A549 (cell line): ENCODE results near the gene BLMH. TPM values are rescaled to one million over a fixed set of nuclear protein-coding genes. Genes with fewer than 3 reads are reported as not detected.

Source experiments
- ATAC-seq, 2 experiments: fragments of 200-7000 bp in 1 of 2; fragments of >200 bp in 1 of 2; cut with Nextera tagmentation in 1 of 2; cut with Tn5 transposase in 1 of 2; 3 replicates each; pipeline versions ENCODE4 v1.8.0 to v1.9.1; 2018 to 2020; ENCODE audit warnings: mild to moderate bottlenecking in 1 of 2, moderate library complexity in 1 of 2
- CTCF ChIA-PET: fragments of 300-600 bp; sonication (Branson Sonifier 250); formaldehyde crosslinking; extraction: SDS; loops from one replicate; lab custom pipeline; 2021; ENCODE audit warnings: antibody characterized with exemption, inconsistent platforms; lab: Yijun Ruan, JAX
- POLR2A ChIA-PET: fragments of 350-600 bp; formaldehyde crosslinking; extraction: SDS; loops from one replicate; lab custom pipeline; 2021; ENCODE audit warnings: antibody characterized with exemption, inconsistent platforms; lab: Yijun Ruan, JAX
- DNase-seq, 2 experiments: peaks; one replicate each; pipeline versions ENCODE4 v3.0.0 to v3.0.0-alpha.2; 2011 to 2016; ENCODE audit warnings: low read depth in 1 of 2, low spot score in 1 of 2
- FAIRE-seq: peaks from 2 replicates; lab custom pipeline; 2011; peaks lifted over from hg19 to GRCh38; lab: Jason Lieb, UNC
- H3K27ac ChIP-seq, 2 experiments: fragments of >200 bp; sonication (Bioruptor Twin); formaldehyde crosslinking; 3 replicates each; pipeline ENCODE4 v1.5.1; 2016 to 2017
- H3K4me1 ChIP-seq: fragments of >200 bp; sonication (Bioruptor Twin); formaldehyde crosslinking; 3 replicates; pipeline ENCODE4 v1.6.1; 2016
- H3K4me2 ChIP-seq: fragments of >200 bp; sonication (Bioruptor Twin); formaldehyde crosslinking; 3 replicates; pipeline ENCODE4 v1.6.1; 2016
- H3K4me3 ChIP-seq: fragments of >200 bp; sonication (Bioruptor Twin); formaldehyde crosslinking; 3 replicates; pipeline ENCODE4 v1.5.1; 2016
- H3K9me3 ChIP-seq: fragments of >200 bp; sonication (Bioruptor Twin); formaldehyde crosslinking; 3 replicates; pipeline ENCODE4 v1.6.1; 2016
- ATOH8 ChIP-seq: fragments of 250-450 bp; sonication (Bioruptor Pico); IDR thresholded peaks from 2 replicates; pipeline ENCODE4 v1.5.0; 2020; ENCODE audit warnings: low read depth, mild to moderate bottlenecking, moderate library complexity
- BCL3 ChIP-seq: fragments of >200 bp; sonication (Bioruptor Twin); formaldehyde crosslinking; IDR thresholded peaks from 3 replicates; pipeline ENCODE4 v1.6.1; 2016
- CBX8 ChIP-seq: fragments of 200-600 bp; sonication (generic); IDR thresholded peaks from 2 replicates; pipeline ENCODE4 v1.6.1; 2016
- E2F6 ChIP-seq: IDR thresholded peaks from 2 replicates; pipeline ENCODE4 v1.6.1; 2012; ENCODE audit warnings: low read depth, borderline replicate concordance
- FOSB ChIP-seq: fragments of 250-450 bp; sonication (Bioruptor Pico); IDR thresholded peaks from 2 replicates; pipeline ENCODE4 v1.5.0; 2020; ENCODE audit warnings: mild to moderate bottlenecking, moderate library complexity
- FOSL2 ChIP-seq, 2 experiments: fragments of 450-650 bp in 1 of 2; fragments of >200 bp in 1 of 2; sonication (Bioruptor Twin) in 1 of 2; formaldehyde crosslinking; IDR thresholded peaks; 2 replicates each; pipeline versions ENCODE4 v1.5.0 to v1.6.1; 2016 to 2020; ENCODE audit warnings: mild to moderate bottlenecking in 1 of 2, moderate library complexity in 1 of 2
- FOXS1 ChIP-seq: fragments of 250-450 bp; sonication (Bioruptor Pico); IDR thresholded peaks from 2 replicates; pipeline ENCODE4 v1.5.0; 2020; ENCODE audit warnings: mild to moderate bottlenecking, moderate library complexity
- GATA3 ChIP-seq: IDR thresholded peaks from 2 replicates; pipeline ENCODE4 v1.6.1; 2012; ENCODE audit warnings: borderline replicate concordance
- HOXA7 ChIP-seq: fragments of 250-450 bp; sonication (Bioruptor Pico); IDR thresholded peaks from 2 replicates; pipeline ENCODE4 v1.5.0; 2020; ENCODE audit warnings: mild to moderate bottlenecking, moderate library complexity
- JUNB ChIP-seq: fragments of >200 bp; sonication (Bioruptor Twin); formaldehyde crosslinking; IDR thresholded peaks from 2 replicates; pipeline ENCODE4 v1.6.1; 2016
- KDM5A ChIP-seq: fragments of 200-600 bp; sonication (generic); IDR thresholded peaks from 2 replicates; pipeline ENCODE4 v1.6.1; 2016; ENCODE audit warnings: antibody characterized with exemption, mild to moderate bottlenecking
- MAX ChIP-seq: IDR thresholded peaks from 2 replicates; pipeline ENCODE4 v1.6.1; 2012
- NR3C1 ChIP-seq: fragments of >200 bp; sonication (Bioruptor Twin); formaldehyde crosslinking; IDR thresholded peaks from 3 replicates; pipeline ENCODE4 v1.6.1; 2017
- PHF8 ChIP-seq: fragments of 200-600 bp; sonication (generic); IDR thresholded peaks from 2 replicates; pipeline ENCODE4 v1.6.1; 2016; ENCODE audit warnings: low read depth, mild to moderate bottlenecking, antibody characterized with exemption, moderate library complexity, borderline replicate concordance
- POLR2AphosphoS2 ChIP-seq: conservative IDR thresholded peaks from 2 replicates; pipeline ENCODE4 v1.6.1; 2012; ENCODE audit warnings: low read length, improper control_type of control experiment, inconsistent platforms
- RAD21 ChIP-seq, 2 experiments: fragments of >200 bp in 1 of 2; sonication (Bioruptor Twin) in 1 of 2; formaldehyde crosslinking in 1 of 2; IDR thresholded peaks in 1 of 2; conservative IDR thresholded peaks in 1 of 2; 2 replicates in 1 of 2; 3 replicates in 1 of 2; pipeline ENCODE4 v1.6.1; 2012 to 2018; ENCODE audit warnings: inconsistent platforms in 1 of 2
- RARB ChIP-seq: fragments of 250-450 bp; sonication (Bioruptor Pico); IDR thresholded peaks from 2 replicates; pipeline ENCODE4 v1.8.0; 2021; ENCODE audit warnings: mild to moderate bottlenecking, moderate library complexity
- RCOR1 ChIP-seq: fragments of 150-350 bp; IDR thresholded peaks from 2 replicates; pipeline ENCODE4 v1.6.1; 2014; ENCODE audit warnings: antibody characterized with exemption, low read length, low read depth
- RFX5 ChIP-seq: fragments of 450-650 bp; IDR thresholded peaks from 2 replicates; pipeline ENCODE4 v1.7.1; 2014; ENCODE audit warnings: antibody characterized with exemption, mild to moderate bottlenecking, moderate library complexity
- SREBF2 ChIP-seq: fragments of 450-650 bp; IDR thresholded peaks from 2 replicates; pipeline ENCODE4 v1.6.1; 2014; ENCODE audit warnings: mild to moderate bottlenecking, moderate library complexity
- TP53 ChIP-seq: fragments of 250-450 bp; sonication (Bioruptor Pico); IDR thresholded peaks from 2 replicates; pipeline ENCODE4 v1.5.0; 2021; ENCODE audit warnings: mild to moderate bottlenecking, moderate library complexity
- ZSCAN20 ChIP-seq: fragments of 250-450 bp; sonication (Bioruptor Pico); IDR thresholded peaks from 2 replicates; pipeline ENCODE4 v1.8.0; 2022; ENCODE audit warnings: mild to moderate bottlenecking, moderate library complexity
- WGBS: methylation state at CpG from one replicate; pipeline ENCODE4 v1.1.6; 2017; ENCODE audit errors: missing lambda C conversion rate; 5-methylcytosine and 5-hydroxymethylcytosine counted together
- polyA plus RNA-seq, 4 experiments: library from polyadenylated mRNA; depleted of rRNA in 3 of 4; stranded (reverse); fragments of >200 nt; fragmentation: RNase III in 1 of 4; extraction: RNeasy Plus Mini Kit Qiagen cat#74134 plus additional on column Dnase treatment in 1 of 4; gene quantifications; 2 replicates in 3 of 4; 3 replicates in 1 of 4; pipeline ENCODE4 v1.2.3, GENCODE V29; 2011 to 2017
- TF ChIP-seq, protein P1 (sequence below): fragments of >200 bp; sonication (Bioruptor Twin); formaldehyde crosslinking; IDR thresholded peaks from 3 replicates; pipeline ENCODE4 v1.5.1; 2016
- TF ChIP-seq, protein P2 (sequence below): fragments of 250-450 bp; sonication (Bioruptor Pico); IDR thresholded peaks from 2 replicates; pipeline ENCODE4 v1.5.0; 2021; ENCODE audit warnings: mild to moderate bottlenecking, moderate library complexity, borderline replicate concordance

BLMH gene
- polyA plus RNA-seq, 2 of the 4 experiments (the other 2 are of a cell fraction): 38.5 to 66.4 TPM

DNA sequence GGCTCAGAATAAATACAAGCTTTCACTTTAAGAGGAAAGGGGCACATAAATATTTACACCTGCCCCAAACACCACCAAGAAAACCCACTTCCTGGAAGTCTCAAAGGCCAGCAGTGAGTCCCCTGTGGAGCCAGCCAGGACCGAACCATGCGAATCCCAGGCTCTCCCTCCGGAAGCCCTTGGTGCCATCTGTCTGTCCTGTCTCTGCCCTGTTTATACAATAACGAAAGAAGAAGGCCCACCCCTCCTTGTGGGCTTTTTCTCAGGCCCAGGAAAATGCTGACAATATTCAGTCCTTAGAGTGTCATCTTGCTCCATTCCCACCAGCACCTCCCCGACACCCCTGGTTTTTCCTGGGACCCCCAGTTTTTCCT, 52.7 kb downstream of the BLMH start:
- no peaks in the 10 kb centered on the region for H3K9me3 ChIP-seq
- CTCF ChIA-PET: interaction anchor here (0.8 to 11.1 kb wide), 7 partner anchors 10 to 132 kb away, joined by 3 to 115 read pairs (median 4); no protein-coding TSS in a partner anchor
- POLR2A ChIA-PET: no interaction called here
- H3K4me3 ChIP-seq: no peak overlapping the region
- 87% methylated on average over 5 of the region's 5 CpGs for WGBS
- no peak for FAIRE-seq
- DNase-seq: no peak
- H3K4me1 ChIP-seq: peaks cover 13% of the 10 kb centered on the region
- TF ChIP-seq FOSB (CRISPR knock-in tag) (no peak), PHF8 (no peak), MAX (no peak), HOXA7 (CRISPR knock-in tag) (no peak), GATA3 (no peak), ZSCAN20 (no peak), RAD21 (conservative IDR thresholded peaks at IDR 0.05 in 1 of 2, IDR thresholded peaks at IDR 0.05 in 1 of 2) (no peak), RARB (no peak)
- no peak overlapping the region for H3K27ac ChIP-seq
- H3K4me2 ChIP-seq: no peak overlapping the region
- no peak for ATAC-seq

DNA sequence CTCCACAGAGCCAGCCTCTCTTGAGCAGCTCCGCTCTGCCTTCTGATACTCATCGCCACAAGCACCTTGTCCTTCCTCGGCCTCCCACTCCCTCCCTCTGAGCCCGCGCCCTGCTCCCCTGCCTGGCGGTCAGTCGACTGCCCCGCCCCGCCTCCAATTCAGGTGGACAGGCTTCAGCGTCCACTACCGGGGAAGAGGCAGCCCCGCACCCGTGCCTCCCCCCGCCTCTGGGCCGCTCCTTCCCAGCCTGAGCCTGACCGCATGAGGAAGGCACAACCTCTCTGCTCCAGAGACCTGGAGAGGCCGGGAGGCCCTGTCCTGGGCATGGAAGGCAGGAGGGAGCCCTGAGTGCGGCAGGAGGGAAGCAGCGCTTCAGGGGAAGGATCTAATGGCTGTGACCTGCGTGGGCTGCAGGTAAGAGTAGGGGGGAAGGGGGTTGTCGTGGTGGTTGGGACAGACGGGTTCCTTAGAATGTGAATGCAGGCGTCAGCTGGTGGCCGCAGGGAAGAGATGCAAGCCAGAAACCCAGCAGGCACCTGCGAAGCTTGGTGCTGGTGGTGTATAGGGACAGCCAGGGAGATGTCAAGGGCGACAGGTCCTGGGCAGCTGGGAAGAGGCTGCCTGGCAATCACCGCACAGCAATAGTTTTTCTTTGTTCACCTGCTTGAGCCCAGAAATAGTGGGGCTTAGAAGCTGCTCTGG, 53.2 kb downstream of the BLMH start:
- no peak overlapping the region for H3K4me3 ChIP-seq
- TF ChIP-seq RCOR1 (no peak), FOSL2 (IDR thresholded peaks at IDR 0.05) (no peak), FOSL2 (CRISPR knock-in tag; IDR thresholded peaks at IDR 0.05) (no peak), JUNB (no peak), POLR2AphosphoS2 (no peak), HOXA7 (CRISPR knock-in tag) (no peak), MAX (no peak)
- WGBS: 87% methylated on average over 20 of the region's 27 CpGs
- H3K4me1 ChIP-seq: peaks cover 13% of the 10 kb centered on the region
- POLR2A ChIA-PET: no interaction called here
- ATAC-seq (no peak), FAIRE-seq (no peak), DNase-seq (no peak)
- H3K4me2 ChIP-seq: no peak overlapping the region
- no peak overlapping the region for H3K27ac ChIP-seq
- CTCF ChIA-PET: interaction anchor here (0.5 to 11.1 kb wide), 10 partner anchors 10 to 132 kb away, joined by 3 to 115 read pairs (median 6); no protein-coding TSS in a partner anchor
- H3K9me3 ChIP-seq: no peaks in the 10 kb centered on the region

DNA sequence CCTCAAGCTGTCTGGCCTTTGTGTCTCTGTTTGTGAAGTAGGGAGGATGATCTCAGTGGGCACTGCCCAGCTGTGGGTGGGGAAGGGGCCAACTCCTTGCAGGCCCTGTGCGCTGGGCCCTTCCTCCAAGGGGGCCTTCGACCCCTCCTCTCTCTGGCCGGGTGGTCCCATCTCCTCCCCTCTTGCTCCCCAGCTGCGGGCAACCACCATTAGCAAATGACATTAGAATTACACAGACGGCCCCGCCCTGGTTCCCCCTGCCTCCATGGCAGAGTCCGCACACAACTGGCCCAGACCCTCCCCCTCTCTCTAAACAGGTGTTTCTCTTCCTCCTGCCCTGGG, 53.8 kb downstream of the BLMH start:
- Histone ChIP-seq H3K9me3 (no peaks in the 10 kb centered on the region), H3K4me2 (no peak overlapping the region), H3K4me3 (no peak overlapping the region), H3K27ac (no peak overlapping the region), H3K4me1 (peaks cover 13% of the 10 kb centered on the region)
- DNase-seq (no peak), ATAC-seq (no peak), FAIRE-seq (no peak)
- ChIA-PET CTCF (interaction anchor here (0.6 to 11.1 kb wide), 14 partner anchors 11 to 556 kb away, joined by 3 to 115 read pairs (median 9); no protein-coding TSS in a partner anchor), POLR2A (interaction anchor here (0.7 kb wide), 1 partner anchor 113 kb away, joined by 3 read pairs; no protein-coding TSS in a partner anchor)
- 75% methylated on average over 7 of the region's 7 CpGs for WGBS
- no peak for TF ChIP-seq TP53 (CRISPR knock-in tag)
- no peak for TF ChIP-seq NR3C1
- no peak for TF ChIP-seq CBX8
- TF ChIP-seq SREBF2: no peak
- no peak for TF ChIP-seq ATOH8 (CRISPR knock-in tag)
- TF ChIP-seq FOXS1 (CRISPR knock-in tag): no peak
- TF ChIP-seq, protein P1, sequence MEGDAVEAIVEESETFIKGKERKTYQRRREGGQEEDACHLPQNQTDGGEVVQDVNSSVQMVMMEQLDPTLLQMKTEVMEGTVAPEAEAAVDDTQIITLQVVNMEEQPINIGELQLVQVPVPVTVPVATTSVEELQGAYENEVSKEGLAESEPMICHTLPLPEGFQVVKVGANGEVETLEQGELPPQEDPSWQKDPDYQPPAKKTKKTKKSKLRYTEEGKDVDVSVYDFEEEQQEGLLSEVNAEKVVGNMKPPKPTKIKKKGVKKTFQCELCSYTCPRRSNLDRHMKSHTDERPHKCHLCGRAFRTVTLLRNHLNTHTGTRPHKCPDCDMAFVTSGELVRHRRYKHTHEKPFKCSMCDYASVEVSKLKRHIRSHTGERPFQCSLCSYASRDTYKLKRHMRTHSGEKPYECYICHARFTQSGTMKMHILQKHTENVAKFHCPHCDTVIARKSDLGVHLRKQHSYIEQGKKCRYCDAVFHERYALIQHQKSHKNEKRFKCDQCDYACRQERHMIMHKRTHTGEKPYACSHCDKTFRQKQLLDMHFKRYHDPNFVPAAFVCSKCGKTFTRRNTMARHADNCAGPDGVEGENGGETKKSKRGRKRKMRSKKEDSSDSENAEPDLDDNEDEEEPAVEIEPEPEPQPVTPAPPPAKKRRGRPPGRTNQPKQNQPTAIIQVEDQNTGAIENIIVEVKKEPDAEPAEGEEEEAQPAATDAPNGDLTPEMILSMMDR: no peak
- TF ChIP-seq, protein P2, sequence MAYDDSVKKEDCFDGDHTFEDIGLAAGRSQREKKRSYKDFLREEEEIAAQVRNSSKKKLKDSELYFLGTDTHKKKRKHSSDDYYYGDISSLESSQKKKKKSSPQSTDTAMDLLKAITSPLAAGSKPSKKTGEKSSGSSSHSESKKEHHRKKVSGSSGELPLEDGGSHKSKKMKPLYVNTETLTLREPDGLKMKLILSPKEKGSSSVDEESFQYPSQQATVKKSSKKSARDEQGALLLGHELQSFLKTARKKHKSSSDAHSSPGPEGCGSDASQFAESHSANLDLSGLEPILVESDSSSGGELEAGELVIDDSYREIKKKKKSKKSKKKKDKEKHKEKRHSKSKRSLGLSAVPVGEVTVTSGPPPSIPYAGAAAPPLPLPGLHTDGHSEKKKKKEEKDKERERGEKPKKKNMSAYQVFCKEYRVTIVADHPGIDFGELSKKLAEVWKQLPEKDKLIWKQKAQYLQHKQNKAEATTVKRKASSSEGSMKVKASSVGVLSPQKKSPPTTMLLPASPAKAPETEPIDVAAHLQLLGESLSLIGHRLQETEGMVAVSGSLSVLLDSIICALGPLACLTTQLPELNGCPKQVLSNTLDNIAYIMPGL (CRISPR knock-in tag): no peak
- TF ChIP-seq FOSL2 (IDR thresholded peaks at IDR 0.05): no peak
- TF ChIP-seq FOSL2 (CRISPR knock-in tag; IDR thresholded peaks at IDR 0.05): no peak
- no peak for TF ChIP-seq BCL3
- TF ChIP-seq KDM5A: no peak
- TF ChIP-seq E2F6: no peak
- TF ChIP-seq HOXA7 (CRISPR knock-in tag): no peak
- TF ChIP-seq RFX5: no peak
- TF ChIP-seq RAD21 (conservative IDR thresholded peaks at IDR 0.05 in 1 of 2, IDR thresholded peaks at IDR 0.05 in 1 of 2): no peak
- no peak for TF ChIP-seq GATA3
- no peak for TF ChIP-seq RARB
